GM19023 (cell line): Measurements from ENCODE around the gene RUNX2.

Experiments used
- ATAC-seq: cut with Tn5 transposase; IDR thresholded peaks from one replicate; pipeline ENCODE4 v1.9.1; 2021; ENCODE audit warnings: mild to moderate bottlenecking, moderate library complexity; ENCODE audit not compliant: unreplicated experiment

Gene RUNX2

DNA sequence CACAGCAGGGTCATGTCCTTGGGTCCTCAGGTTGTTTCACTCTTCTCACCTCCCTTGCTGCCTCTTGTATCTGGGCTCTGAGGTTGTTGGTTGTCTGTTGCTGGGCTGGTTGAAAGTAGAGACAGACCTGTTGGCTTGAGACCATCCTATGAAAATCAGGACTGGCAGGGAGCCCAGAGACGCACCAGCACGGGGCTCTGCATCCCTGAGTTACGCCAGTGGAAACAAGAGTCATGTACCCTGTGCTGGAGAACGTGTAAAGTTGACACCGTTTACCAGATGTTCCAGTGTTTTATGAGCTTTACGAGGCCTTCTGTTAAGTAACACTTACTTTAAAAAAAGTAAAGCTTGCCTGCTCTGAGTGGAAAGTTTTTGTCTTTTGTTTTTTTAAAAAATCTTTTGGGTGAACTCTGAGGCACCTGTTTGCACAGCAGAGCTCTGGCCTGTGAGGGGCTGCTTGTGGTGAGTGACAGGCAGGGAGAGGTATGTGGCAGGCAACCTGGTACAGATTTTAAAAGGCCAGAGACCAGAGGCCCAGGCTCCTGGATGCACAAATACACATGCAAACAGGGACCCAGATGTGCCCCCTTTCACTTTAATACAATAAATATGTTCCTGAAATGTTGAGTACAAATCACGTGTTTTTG lies 309.6 kb downstream of the RUNX2 start:
- no peak for ATAC-seq

DNA sequence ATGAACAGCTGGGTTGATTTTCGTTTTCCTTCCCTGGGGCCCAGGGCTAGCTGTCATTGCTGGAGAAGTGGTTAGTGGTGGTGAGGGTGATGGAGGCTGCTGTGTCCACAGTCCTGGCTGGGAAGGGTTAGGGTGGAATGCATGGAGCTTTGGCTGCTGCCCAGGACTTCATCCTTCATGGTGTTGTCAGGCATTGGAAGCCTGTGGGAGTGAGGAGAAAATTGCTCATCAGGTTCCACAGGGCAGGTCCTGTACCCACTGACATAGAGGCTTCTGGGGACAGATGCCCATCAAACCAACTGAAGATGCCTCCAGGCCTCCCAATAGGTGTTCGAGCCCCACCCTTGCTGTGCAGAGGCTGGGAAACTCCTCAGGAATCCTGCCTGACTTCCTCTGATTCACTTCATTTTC lies 312.0 kb downstream of the RUNX2 start:
- ATAC-seq = no peak

DNA sequence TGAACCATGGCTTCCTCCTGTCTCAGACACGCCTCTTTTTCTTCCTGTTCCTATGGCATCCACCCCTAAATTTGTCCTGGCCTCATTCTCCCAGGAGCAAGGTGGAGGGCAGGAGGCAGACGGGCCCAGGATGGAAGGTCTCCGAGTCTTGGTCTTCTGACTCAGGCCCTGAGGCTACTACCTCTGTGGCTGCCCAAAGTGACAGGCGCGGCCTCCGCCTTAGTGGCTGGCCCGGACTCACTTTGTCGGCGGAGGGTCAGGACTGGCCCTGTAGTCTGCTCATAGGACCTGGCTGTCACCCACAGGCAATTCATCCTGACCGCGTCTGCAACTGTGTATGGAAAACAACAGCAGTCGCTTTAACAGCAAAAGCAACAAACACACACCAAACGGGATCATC lies 312.7 kb downstream of the RUNX2 start:
- no peak for ATAC-seq

DNA sequence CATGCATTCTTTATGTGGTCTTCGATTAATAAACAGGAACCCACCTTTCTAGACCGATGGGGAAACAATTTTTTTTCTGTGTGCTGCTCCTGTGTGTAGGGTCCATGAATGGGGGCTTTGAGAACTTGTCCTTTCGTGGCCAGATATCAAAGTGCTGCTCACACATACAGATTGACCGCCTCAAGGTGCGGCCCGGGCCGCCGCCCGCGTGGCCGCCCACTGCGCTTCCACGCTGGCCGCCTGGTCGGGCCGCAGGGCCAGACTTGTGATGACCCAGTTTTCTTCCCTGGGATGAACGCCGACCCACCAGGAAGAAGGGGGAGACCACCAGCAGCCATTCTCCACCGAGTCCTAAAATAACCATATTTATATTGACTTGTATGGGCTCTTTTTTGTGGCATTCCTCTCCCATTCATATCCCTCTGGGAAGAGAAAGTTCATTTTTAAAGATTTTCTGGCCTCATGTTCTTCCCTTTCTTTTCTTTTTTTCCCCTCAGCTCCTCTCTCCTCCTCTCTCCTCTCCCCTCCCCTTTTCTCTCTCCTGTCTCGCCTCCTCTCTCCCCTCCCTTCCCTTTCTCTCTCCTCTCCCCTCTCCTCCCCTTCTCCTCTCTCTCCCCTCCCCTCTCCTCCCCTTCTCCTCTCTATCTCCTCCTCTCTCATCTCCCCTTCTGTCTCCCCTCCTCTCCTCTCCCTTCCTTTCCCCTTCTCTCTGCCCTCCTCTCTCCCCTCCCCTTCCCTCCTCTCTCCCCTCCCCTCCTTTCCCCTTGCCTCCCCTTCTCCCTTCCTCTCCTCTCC lies 314.4 kb downstream of the RUNX2 start:
- no peak for ATAC-seq

DNA sequence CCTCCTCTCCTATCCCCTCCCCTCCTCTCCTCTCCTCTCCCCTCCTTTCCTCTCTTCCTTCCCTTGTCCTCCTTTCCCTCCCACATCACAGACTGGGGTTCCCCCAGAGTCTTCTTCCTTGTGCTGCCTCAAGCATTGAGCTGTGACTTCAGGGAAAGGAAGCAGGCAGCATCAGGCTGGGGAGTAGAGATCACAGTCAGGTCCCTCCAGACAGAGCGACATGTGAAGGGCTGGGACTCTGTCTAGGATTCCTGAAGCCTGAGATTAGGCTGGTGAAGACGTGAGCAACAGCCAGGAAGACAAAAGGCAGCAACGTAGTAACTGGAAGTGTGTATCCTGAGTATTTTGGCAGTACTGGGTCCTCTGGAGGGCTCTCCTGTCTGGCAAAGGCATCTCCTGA lies 315.0 kb downstream of the RUNX2 start:
- no peak for ATAC-seq

DNA sequence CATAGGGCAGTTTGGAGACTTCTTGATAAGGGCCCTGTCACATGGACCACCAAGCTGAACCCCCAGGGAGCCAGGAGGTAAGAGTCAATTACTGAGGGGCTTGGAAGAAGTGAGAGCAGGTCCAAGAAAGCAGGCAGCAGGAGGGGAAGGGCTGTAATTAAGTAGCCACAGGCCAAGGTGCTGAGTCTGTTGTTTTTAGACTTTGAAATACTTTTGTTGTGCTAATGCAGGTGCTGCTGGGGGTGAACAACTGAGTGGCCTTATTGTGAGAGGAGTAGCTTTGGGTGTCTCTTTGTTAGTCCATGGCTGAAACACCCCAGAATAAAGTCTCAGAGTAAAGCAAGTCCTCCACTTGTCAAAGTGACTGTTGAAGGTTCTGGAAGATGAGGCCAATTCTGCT lies 316.6 kb downstream of the RUNX2 start:
- no peak for ATAC-seq

DNA sequence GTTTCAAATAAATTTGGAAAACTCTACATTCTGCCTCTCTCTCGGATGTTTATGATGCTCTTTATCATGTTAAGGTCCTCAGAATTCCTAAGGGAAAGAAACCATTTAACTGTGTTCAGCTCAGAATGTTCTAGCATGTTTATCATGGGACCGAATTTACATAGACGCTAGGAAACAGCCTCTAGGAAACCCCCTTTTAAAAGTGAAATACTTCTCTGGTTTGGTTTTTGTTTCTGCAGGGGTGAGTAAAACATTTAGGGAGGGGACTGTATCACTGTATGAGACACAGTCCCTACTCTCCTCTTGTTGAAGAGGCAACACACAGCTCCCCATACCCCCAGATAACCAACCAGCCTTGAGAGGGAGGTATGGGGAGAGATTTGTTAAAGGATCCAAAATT lies 317.2 kb downstream of the RUNX2 start:
- peak; percentile 67 for ATAC-seq

DNA sequence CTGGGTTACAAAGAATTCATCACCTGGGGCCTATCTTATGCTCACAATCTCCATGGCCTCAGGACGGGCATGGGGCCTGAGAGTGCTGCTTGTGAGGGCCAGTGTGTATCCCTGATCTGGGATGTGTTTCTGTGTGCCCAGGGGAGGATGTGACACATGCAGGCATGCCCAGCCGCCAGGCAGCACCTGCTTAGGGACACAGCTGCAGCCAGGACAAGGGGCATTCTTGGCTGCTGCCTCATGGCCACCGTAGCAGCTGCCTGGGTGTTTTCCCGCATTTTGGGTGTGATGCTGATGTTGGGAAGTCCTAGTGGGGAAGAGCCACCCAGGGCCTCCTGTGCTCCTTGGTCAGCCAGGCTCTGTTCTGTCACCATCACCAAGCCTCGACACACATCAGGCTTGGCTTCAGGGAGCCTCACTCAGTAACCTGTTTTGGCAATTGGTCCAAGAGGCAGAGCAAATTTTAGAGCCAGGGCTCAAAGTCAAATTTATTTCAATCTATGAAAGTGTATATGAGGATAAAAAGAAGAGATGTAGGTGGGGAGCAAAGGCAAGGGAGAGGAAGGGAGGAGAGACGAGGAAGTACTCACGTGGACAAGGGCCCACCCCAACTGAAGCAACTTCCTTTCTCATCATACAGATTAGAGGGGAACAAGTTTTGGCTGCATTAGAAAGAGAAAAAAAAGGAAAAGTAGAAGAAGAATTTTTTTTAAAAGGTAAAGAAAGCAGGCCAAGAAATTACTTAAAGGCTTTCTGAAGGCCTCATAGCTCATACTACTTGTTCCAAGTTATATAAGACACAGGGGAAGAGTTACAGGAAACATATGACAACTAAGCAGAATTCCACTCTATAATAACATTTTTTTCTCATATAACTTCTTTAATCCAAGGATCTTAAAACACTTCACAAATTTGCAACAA lies 319.5 kb downstream of the RUNX2 start:
- ATAC-seq = no peak

DNA sequence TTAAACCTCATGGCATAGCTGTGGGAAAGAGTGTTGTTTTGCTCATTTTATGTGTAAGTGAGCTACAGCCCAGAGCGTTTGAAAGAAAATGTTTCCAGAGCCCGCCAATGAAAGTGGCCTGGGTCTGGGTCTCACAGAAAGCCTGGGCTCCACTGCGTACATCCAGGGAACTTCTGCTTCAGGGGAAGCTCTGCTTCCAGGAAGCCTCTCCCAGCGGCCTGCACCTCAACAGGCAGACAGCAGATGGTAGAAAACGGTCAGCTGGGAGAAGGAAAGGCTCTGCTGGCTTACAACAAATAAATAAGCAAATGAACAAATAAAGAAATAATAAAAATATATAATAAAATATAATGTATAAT lies 320.1 kb downstream of the RUNX2 start:
- ATAC-seq = no peak

DNA sequence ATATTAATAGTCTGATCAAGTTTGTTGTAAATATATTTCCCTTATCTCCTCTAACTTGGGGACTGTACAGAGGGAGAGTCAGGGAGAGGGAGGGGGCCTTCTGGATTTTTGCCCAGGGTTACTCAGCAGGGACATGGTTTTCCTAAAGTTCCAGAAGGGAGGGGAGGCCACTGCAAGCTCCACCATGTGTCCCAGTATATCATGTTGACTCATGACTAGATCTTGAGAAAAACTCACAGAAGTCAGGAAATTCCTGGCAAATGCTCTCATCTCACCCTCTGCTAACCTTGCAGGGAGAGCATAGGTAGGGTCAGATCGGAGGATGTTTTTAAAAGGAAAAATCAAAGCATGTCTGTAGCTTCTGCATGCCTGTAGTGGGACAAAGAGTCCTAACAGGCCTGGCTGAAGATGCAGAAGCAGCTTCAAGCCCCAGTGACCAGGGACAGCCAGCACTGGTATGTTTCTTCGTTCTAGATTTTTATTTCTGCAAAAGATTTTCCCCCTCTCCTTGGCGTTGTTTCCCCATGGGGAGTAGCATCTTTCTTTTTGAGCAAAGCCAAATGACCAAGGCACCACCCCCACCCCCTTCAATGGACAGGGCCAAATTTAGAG lies 322.5 kb downstream of the RUNX2 start:
- no peak for ATAC-seq

DNA sequence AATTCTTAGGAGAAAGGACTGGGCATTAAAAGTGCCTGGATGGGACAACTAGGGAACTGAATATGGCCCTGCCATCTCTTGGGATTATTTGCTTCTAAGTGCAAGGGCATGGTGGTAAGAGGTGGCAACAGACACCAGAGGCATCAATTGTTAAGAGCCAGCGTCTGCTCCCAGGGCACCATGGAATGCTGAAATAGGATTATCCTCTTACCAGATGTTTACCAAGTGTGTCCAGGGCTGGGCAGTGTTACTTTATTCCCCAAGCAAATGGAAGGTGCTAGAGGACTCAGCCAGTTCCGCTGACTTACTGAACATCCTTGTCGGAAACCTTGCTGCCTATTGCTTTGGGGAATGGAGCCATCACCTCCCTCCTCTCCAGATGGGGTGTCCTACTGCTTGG lies 323.2 kb downstream of the RUNX2 start:
- no peak for ATAC-seq

DNA sequence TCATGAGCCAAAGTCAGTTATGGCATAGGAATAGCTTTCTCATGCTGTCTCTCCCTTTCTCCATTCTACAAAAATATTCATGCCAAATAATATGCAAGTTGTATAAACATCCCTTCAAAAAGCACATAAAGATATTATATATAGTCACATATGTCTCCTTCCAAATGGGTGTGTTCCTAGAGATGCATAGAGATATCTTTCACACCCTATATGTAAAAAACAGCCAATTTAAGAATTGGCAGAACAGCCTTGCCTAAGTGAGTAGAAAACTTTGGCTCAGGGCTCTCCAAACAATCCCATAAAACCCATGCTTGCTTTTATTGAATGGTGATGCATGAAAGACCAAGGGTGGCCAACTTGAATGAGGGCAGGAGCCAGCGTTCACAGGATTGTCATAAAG lies 324.3 kb downstream of the RUNX2 start:
- no peak for ATAC-seq

DNA sequence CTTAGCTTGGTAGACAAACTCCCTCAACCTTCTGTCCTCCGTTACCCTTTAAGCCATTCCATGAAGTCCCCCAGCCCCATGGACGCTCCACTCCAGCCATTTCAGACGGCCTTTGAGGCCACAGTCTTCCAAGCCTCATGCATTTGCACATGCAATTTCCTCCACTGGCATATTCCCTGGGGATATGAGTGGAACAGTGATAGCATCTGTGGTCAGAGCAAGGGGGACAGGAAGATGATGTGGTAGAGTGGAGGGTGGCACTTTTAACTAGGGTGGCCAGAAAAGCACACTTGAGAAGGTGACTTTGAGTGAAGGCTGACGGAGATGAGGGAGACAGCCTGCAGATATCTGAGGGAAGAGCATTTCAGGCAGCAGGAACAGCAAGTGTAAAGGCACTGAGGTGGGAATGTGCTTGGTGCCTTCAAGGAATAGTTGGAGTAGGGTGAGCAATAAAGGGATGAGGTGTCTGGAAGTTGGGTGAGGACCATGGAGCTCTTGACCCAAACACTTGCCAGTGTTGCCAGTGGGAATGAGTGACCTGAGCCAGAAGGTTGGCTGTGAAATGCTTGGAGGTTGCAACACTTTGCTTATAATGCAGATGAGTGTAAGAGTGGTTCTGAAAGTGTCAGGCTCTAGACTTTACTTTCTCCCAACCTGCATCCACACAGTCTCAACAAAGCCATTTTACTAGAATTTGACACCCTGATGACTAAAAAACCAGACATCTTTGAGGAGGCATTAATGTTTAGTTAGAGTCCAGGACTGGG lies 325.2 kb downstream of the RUNX2 start:
- no peak for ATAC-seq

DNA sequence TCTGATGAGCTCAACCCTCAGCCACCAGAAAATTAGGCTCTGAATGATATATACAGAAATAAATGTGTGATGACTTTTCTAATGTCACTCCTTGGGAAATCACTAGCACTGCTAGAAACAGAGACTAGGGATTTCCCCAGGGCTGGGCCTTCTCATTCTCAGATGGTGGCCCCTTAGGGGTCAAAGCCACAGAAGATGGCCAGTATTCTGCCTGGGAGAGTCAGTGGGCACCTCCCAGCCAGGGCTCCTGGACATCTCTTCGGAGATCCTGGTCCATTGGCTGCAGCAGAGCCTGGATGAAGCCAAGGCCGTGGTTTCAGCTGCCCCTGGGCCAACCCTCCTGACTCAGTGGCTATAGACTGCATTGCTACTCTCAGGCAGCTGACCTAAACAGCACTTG lies 326.5 kb downstream of the RUNX2 start:
- no peak for ATAC-seq

DNA sequence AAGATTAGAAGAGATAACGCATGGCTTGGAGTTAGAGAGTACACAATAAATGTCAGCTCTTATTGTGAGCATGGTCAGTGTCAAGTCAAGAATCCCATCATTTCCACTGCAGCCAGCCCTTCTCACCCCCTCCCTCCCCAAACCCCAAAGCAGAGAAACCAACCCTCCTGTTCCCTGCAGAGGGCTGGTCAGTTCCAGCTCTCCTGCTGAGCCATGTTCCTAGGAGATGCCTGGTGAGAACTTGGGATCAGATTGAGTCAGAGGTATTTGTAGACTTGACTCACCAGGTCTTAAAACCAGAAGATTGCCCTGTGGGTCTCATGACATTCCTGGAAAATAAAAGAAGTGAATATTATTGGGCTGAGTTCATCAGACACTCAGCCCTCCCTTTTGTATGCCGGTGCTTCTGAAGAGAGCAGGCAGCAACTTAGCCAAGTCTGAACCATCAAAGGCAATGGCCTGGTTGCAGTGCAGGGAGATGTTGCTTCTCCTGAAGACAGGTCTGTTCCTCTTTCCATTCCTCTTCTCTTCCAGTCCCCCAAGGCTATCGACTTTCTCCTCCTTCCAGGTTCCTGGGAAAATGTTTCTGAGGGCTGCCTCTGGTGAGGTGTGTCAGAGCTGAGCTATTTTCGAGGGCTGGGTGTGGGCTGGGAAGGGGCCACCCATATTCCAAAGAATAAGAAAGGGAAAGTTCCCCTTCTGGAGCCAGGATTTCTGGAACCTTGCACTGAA lies 327.8 kb downstream of the RUNX2 start:
- no peak for ATAC-seq

DNA sequence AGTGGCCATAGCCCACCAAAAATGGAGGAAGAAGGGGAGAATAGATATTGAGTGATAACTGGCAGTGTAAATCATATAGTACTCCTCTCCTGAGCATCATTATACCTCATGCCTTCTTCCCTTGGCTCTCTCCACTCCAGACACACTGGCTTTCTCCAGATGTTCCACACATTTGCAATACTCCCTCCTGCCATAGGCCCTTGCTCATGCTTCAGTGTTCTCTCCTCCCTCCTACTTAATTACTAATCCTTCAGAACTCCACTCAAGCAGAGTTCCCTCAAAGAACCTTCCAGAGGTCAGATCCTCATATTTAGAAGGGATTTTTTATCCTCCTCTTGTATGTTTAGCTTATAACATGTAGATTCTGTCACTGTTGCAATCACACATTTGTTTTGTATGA lies 329.1 kb downstream of the RUNX2 start:
- no peak for ATAC-seq

DNA sequence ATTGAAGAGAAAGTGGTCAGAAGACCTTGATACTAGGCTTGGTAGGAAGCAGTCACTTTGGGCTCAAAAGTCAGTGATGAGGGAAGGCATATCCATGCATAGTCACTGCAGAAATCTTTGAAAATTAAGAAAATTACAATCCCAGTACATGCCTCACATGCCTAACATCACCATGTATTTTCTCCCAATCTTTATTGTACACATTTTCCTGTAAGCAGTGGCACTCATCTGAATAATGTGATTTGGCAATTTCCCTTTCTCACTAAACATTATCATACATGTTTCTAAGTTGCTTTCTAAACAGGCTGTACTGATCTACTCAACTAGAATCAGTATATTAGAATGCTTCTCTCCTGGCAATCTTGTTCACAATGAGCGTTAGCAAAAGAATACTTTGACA lies 330.3 kb downstream of the RUNX2 start:
- no peak for ATAC-seq

DNA sequence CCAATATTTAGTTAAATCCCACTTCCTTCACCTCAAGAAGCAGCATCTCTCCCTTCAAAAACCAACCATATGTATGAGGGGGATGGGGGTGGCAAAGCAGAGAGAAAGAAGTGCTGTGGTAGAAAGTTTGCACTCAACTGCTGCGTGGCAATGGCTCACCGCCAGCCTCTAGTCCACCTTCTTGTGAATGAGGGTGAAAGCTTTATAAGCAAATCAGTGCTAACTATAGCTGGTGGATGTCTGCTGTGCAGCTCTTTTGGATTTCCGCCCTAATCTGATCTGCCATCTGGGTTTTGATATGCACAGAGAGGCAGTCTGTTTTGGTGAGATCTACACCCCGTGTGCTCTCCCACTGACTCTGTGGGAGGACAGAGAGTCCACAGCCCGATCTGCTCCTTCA lies 330.8 kb downstream of the RUNX2 start:
- no peak for ATAC-seq

DNA sequence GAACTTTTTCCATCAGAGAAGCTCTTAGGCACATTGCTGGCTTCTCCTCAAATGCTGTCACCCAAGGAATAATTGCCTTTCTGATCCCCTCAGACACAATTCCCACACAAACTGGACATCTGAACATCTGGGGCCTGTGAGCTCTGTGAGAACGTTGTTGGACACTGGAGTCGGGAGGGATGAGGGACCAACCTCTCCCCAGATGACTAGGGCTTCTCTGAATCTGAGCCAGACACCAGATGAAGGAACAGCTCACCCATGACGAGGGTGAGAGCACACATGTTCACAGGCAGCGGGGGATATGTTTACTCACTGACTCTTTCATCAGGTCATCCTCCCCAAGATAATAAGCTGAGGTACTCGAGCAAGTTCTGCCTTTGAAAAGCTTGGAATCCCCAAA lies 333.5 kb downstream of the RUNX2 start:
- no peak for ATAC-seq
